BLaER1 (cell line): Measurements from ENCODE around the gene TXNRD3.
"Not testable (repeated sequence)": the region's sequence is repeated elsewhere in the genome, so short reads cannot be mapped to it uniquely, and the experiment has no call there.

Source experiments
- H3K27ac ChIP-seq: shearing (Covaris generic); formaldehyde crosslinking; 2 replicates; pipeline ENCODE4 v1.8.1; 2022
- H3K27me3 ChIP-seq: shearing (Covaris generic); formaldehyde crosslinking; 2 replicates; pipeline ENCODE4 v1.8.1; 2022
- H3K36me3 ChIP-seq: shearing (Covaris generic); formaldehyde crosslinking; 2 replicates; pipeline ENCODE4 v1.8.1; 2022
- H3K4me1 ChIP-seq: shearing (Covaris generic); formaldehyde crosslinking; 2 replicates; pipeline ENCODE4 v1.8.1; 2022
- H3K4me2 ChIP-seq: shearing (Covaris generic); formaldehyde crosslinking; 2 replicates; pipeline ENCODE4 v1.8.1; 2022
- H3K4me3 ChIP-seq: shearing (Covaris generic); formaldehyde crosslinking; 2 replicates; pipeline ENCODE4 v1.8.1; 2022
- H3K9ac ChIP-seq: shearing (Covaris generic); formaldehyde crosslinking; 2 replicates; pipeline ENCODE4 v1.8.1; 2022
- H3K9me3 ChIP-seq: shearing (Covaris generic); formaldehyde crosslinking; 2 replicates; pipeline ENCODE4 v1.8.1; 2022
- H4K20me1 ChIP-seq: shearing (Covaris generic); formaldehyde crosslinking; 2 replicates; pipeline ENCODE4 v1.8.1; 2022
- Cebpa-rat ChIP-seq: shearing (Covaris generic); IDR thresholded peaks from 2 replicates; pipeline ENCODE4 v1.8.1; 2022

The TXNRD3 gene

DNA sequence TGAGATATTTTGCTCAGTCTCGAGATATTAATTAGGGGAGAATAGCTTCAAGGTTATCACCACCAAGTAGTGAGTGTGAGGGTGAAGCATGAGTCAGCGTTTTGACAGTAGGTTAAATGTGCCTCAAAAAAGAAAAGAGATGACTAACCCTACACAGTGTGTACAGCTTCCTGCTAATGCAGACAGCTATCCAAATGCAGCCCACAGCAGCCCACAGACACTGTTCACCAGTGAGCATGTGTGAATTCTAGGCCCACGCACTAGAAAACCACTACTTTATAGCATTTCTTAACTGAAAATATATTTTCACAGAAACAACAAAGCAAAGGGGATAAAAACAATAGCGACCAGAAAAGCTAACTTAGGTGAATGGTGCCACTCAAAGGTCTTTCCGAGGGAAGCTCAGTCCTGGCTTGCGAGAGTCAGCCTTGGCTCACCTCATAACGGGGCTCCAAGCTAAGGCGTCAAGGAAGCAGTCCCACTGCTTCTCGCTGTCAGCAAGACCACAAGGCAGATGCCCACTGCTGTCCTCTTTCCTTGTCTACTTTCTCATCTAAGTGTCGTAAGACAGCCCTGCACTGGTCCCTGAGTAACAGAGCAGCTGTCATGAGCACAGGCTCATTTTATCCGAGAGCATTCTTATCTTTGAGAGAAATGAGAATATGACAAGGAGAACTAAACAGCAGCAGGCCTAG, 47.6 kb downstream of the TXNRD3 start:
- H3K27ac ChIP-seq = no peak overlapping the region
- H3K4me1 ChIP-seq = peaks cover 6% of the 10 kb centered on the region
- H3K27me3 ChIP-seq = no peaks in the 10 kb centered on the region
- no peak overlapping the region for H3K9ac ChIP-seq
- no peaks in the 10 kb centered on the region for H4K20me1 ChIP-seq
- H3K4me3 ChIP-seq = no peak overlapping the region
- no peak for TF ChIP-seq Cebpa-rat
- no peak overlapping the region for H3K4me2 ChIP-seq
- no peaks in the 10 kb centered on the region for H3K9me3 ChIP-seq
- H3K36me3 ChIP-seq = no peaks in the 10 kb centered on the region

DNA sequence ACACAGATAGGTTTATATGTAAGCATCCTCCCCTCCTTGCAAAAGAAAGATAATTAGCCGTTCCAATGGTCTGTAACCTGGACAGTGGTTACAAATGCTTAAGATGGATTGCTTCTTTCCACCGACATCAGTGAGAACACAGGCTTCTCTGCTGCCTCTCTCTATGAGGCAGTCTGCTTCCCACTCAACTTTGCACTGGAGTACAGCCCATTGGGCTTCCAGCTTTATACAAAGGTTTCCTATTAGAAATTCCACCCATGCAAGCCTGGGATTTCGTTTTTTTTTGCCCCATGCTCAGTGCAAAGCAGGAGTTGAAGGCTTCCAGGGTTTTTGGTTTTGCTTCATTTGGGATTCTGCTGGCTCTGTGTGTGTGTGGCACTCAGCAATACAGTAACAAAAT, 48.9 kb downstream of the TXNRD3 start:
- Histone ChIP-seq H3K27me3 (no peaks in the 10 kb centered on the region), H3K9me3 (no peaks in the 10 kb centered on the region), H3K27ac (no peak overlapping the region), H3K4me1 (no peaks in the 10 kb centered on the region), H3K4me2 (no peak overlapping the region), H3K9ac (no peak overlapping the region), H3K4me3 (no peak overlapping the region), H3K36me3 (no peaks in the 10 kb centered on the region), H4K20me1 (no peaks in the 10 kb centered on the region)
- TF ChIP-seq Cebpa-rat = no peak

DNA sequence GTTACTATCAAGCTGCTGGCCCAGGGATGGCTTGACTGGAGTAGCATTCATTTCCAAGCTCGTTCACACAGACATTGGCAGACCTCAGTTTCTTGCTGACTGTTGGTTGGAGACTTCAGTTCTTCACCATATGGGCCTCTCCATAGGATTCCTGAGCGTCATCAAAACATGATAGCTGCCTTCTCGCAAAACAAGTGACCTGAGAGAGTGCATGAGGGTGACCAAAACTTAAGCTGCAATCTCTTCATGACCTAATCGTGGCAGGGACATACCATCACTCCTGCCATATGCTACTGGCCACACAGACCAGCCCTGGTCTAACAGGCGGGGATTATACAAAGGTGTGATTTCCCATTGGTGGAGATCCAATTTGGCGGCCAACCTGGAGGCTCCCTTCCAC, 50.2 kb downstream of the TXNRD3 start:
- H3K9me3 ChIP-seq = no peaks in the 10 kb centered on the region
- H3K27me3 ChIP-seq = no peaks in the 10 kb centered on the region
- TF ChIP-seq Cebpa-rat = no peak
- no peak overlapping the region for H3K27ac ChIP-seq
- no peak overlapping the region for H3K4me2 ChIP-seq
- H3K36me3 ChIP-seq = no peaks in the 10 kb centered on the region
- no peak overlapping the region for H3K4me3 ChIP-seq
- no peaks in the 10 kb centered on the region for H4K20me1 ChIP-seq
- no peaks in the 10 kb centered on the region for H3K4me1 ChIP-seq
- H3K9ac ChIP-seq = no peak overlapping the region

DNA sequence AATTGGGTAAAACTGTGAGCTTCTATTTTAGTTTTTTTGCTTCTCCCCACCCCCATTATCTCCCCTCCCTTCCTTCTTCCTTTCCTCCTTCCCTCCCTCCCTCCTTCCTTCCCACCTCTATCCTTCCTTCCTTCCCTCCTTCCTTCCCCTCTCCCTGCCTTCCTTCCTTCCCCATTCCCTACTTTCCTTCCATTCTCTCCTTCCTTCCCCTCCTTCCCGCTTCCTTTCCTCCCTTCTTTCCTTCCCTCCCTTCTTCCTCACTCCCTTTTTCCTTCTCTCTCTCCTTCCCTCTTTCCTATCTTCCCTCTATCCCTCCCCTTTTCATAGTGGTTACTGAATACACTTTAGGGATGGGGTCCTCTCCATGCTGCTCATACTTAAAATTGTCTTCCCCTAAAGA, 55.8 kb downstream of the TXNRD3 start:
- Histone ChIP-seq H3K27me3 (no peaks in the 10 kb centered on the region), H3K9me3 (0 out of 2 replicates have a peak, but pooled peaks cover 3% of the 10 kb centered on the region), H3K36me3 (no peaks in the 10 kb centered on the region), H4K20me1 (no peaks in the 10 kb centered on the region), H3K9ac (no peak overlapping the region), H3K4me1 (no peaks in the 10 kb centered on the region), H3K27ac (no peak overlapping the region), H3K4me3 (no peak overlapping the region), H3K4me2 (no peak overlapping the region)
- TF ChIP-seq Cebpa-rat = no peak

DNA sequence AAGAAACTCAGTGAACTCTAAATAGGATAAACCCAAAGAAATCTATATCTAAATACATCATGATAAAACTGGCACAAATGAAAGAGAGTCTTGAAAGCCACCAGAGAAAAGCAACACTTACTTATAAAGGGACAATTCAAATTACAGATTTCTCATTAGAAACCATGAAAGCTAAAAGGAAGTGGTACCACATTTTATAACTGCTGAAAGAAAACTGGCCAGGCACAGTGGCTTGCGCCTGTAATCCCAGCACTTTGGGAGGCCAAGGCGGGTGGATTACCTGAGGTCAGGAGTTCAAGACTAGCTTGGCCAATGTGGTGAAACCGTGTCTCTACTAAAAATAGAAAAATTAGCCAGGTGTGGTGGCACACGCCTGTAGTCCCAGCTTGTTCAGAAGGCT, 59.4 kb downstream of the TXNRD3 start:
- not testable (repeated sequence) for H3K9ac ChIP-seq, H3K27ac ChIP-seq, H3K4me1 ChIP-seq, H4K20me1 ChIP-seq, H3K4me2 ChIP-seq, H3K4me3 ChIP-seq, H3K9me3 ChIP-seq, H3K27me3 ChIP-seq, H3K36me3 ChIP-seq

DNA sequence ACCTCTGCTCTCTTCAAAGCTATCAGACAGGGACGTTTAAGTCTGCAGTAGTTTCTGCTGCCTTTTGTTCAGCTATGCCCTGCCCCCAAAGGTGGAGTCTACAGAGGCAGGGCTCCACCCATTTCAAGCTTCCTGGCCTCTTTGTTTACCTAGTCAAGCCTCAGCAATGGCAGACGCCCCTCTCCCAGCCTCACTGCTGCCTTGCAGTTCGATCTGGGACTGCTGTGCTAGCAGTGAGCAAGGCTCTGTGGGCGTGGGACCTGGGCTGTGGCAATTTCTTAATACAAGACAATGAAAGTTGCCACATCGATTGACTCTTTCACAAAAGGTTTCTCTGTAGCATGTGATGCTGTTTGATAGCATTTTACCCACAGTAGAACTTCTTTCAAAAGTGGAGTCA, 63.4 kb downstream of the TXNRD3 start:
- H3K4me1 ChIP-seq, H3K4me3 ChIP-seq, H4K20me1 ChIP-seq, H3K36me3 ChIP-seq, H3K4me2 ChIP-seq, H3K9me3 ChIP-seq, H3K27ac ChIP-seq, H3K9ac ChIP-seq, H3K27me3 ChIP-seq: not testable (repeated sequence)

DNA sequence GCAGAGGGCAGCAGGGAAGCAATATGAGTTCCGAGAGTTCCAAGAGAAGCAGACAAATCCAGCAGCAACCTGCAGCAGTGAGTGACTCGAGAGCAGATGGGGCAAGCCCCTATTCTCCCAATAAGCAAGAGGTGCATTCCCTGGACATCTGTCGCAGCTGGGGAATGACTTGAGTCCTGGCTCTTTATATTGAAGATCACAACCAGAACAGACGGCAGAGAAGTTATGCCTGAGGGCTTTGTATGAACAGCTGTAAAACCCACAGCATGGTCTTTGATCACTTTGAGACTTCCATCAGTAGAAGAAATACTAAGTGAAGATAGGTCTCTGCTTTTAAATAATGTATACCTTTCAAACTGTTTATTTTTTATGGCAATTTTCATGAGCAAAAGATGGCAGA, 72.6 kb downstream of the TXNRD3 start:
- Histone ChIP-seq H3K9ac (no peak overlapping the region), H3K4me2 (no peak overlapping the region), H3K9me3 (no peaks in the 10 kb centered on the region), H4K20me1 (no peaks in the 10 kb centered on the region), H3K4me3 (no peak overlapping the region), H3K27me3 (no peaks in the 10 kb centered on the region), H3K4me1 (no peaks in the 10 kb centered on the region), H3K36me3 (no peaks in the 10 kb centered on the region), H3K27ac (no peak overlapping the region)
- no peak for TF ChIP-seq Cebpa-rat

DNA sequence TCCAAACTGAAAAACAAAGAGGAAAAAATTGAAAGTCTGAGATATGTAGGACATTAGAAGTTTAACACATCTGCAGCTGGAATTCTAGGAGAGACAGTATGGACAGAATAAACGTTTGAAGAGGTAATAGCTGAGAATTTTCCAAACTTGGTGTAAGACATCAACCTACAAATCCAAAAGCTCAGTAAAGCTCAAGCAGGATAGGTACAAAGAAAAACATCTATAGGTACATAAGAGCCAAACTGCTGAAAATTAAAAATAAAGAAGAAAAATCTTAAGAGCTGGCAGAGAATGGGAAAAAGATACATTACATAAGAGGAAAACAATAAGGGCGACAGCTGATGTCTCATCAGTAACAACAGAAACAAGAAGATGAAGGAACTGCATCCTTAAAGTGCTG, 73.4 kb downstream of the TXNRD3 start:
- H3K4me1 ChIP-seq = no peaks in the 10 kb centered on the region
- TF ChIP-seq Cebpa-rat = no peak
- H3K27me3 ChIP-seq = no peaks in the 10 kb centered on the region
- no peaks in the 10 kb centered on the region for H4K20me1 ChIP-seq
- H3K27ac ChIP-seq = no peak overlapping the region
- H3K4me2 ChIP-seq = no peak overlapping the region
- H3K4me3 ChIP-seq = no peak overlapping the region
- H3K36me3 ChIP-seq = no peaks in the 10 kb centered on the region
- no peaks in the 10 kb centered on the region for H3K9me3 ChIP-seq
- no peak overlapping the region for H3K9ac ChIP-seq

DNA sequence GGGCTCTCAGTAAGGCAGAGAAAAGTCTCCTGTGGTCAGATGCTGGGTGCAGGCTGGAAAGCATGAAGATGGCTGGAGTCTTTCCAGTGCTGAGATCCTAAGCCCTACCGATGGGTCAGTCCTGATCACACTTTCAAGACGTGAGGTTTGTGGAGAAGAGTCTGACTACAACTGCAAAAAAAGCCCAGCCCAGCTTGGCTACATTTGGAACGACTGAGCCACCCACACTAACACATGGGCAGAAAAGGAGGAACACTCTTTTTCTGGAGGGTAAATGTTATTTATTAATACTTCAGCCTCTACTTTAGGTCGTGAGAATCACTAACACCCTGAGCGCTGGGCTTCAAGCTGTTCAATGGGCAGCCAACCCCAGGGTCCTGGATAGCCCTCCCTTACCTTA, 74.2 kb downstream of the TXNRD3 start:
- Histone ChIP-seq H3K4me3 (no peak overlapping the region), H3K36me3 (no peaks in the 10 kb centered on the region), H3K9me3 (no peaks in the 10 kb centered on the region), H4K20me1 (no peaks in the 10 kb centered on the region), H3K27me3 (no peaks in the 10 kb centered on the region), H3K9ac (no peak overlapping the region), H3K27ac (no peak overlapping the region), H3K4me1 (no peaks in the 10 kb centered on the region), H3K4me2 (no peak overlapping the region)
- TF ChIP-seq Cebpa-rat = no peak

DNA sequence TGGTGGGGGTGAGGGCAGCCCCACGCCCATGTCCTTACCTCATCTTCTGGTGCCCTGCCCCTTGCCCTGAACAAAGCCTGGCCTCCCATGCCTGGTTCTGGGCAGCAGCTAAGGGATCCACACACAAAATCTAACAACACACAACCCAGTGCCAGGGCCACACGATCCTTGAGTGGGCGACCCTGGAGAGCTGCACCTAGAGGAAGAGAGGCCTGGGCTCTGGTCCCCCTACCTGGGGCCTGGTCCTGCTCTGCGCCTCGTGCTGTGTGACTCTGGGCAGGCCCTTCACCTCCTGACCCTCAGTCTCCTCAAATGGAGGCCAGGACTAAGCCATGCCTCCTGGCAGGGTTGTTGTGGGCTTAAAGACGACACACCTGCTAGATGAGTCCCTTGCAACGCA, 76.2 kb downstream of the TXNRD3 start:
- no peaks in the 10 kb centered on the region for H3K9me3 ChIP-seq
- H3K4me1 ChIP-seq = peaks cover under 1% of the 10 kb centered on the region; the same call in 1 of the 2 replicates
- H3K9ac ChIP-seq = no peak overlapping the region
- no peaks in the 10 kb centered on the region for H3K27me3 ChIP-seq
- TF ChIP-seq Cebpa-rat = no peak
- no peak overlapping the region for H3K4me2 ChIP-seq
- H3K27ac ChIP-seq = no peak overlapping the region
- H3K4me3 ChIP-seq = no peak overlapping the region
- no peaks in the 10 kb centered on the region for H4K20me1 ChIP-seq
- H3K36me3 ChIP-seq = no peaks in the 10 kb centered on the region

DNA sequence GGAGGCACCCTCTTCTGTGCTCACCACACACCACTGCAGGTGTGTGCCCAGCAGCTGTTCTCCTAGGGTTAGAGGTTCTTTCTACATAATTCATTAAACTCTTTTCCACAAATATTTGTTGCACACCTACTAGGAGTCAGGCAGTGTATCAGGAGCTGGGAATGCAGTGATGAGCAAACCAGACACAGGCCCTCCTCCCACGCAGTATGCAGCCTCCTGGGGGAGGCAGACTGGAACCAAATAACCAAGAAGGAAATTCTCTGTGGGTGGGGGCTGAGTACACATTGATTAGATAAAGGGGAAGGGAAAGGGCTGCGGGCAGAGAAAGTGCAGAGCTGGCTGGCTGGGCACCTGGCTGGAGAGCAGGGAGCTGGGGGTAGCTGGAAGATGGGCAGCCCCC, 77.7 kb downstream of the TXNRD3 start:
- no peak for TF ChIP-seq Cebpa-rat
- Histone ChIP-seq H4K20me1 (no peaks in the 10 kb centered on the region), H3K9ac (no peak overlapping the region), H3K4me1 (peaks cover 8% of the 10 kb centered on the region; the same call in 1 of the 2 replicates), H3K9me3 (no peaks in the 10 kb centered on the region), H3K27me3 (no peaks in the 10 kb centered on the region), H3K4me2 (no peak overlapping the region), H3K4me3 (no peak overlapping the region), H3K27ac (no peak overlapping the region), H3K36me3 (no peaks in the 10 kb centered on the region)
